ENCODE data around the gene UFD1. TPM values are rescaled to one million over a fixed set of nuclear protein-coding genes. Genes with fewer than 3 reads are reported as not detected.

UFD1 gene
- total RNA-seq, 6 donors from 2014 or later: 21.0 to 52.1 (median 29.1) TPM

DNA sequence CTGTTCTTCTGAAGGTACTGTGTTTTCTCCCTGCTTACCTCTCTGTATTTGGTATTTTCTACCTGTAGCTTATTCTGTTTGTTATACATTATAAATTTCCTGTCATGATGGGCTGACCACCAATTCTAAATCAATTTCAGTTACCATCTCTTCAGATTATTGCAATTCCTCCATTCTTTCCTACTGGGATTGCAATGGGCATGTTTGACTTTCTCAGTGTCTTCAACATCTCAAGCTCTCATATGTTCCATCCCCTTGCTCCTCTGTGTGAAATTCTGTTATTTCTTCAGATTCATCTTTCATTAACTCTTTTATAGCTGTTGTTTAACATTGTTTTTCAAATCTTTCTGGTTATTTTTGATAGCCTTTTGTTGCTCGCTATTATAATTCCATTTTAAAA lies 16.0 kb downstream of the UFD1 start:
- ATAC-seq (ENCODE audit: low FRiP score in 2 of 2) (no peak), DNase-seq (no peak)
- peaks cover 25 to 90% (median 68%) of the 10 kb centered on the region in 4 donors for H3K36me3 ChIP-seq
- no peaks in the 10 kb centered on the region for H3K27me3 ChIP-seq
- 100% methylated on average over 1 of the region's 1 CpG for WGBS, 2 donors
- H3K4me3 ChIP-seq: no peak overlapping the region
- no peaks in the 10 kb centered on the region for H3K4me1 ChIP-seq
- no peak overlapping the region for H3K27ac ChIP-seq
- no peaks in the 10 kb centered on the region for H3K9me3 ChIP-seq
- TF ChIP-seq POLR2AphosphoS5 (IDR thresholded peaks at IDR 0.05) (no peak), POLR2A (IDR thresholded peaks at IDR 0.05) (no peak), EP300 (IDR thresholded peaks at IDR 0.05) (no peak)
- TF ChIP-seq, protein P1, sequence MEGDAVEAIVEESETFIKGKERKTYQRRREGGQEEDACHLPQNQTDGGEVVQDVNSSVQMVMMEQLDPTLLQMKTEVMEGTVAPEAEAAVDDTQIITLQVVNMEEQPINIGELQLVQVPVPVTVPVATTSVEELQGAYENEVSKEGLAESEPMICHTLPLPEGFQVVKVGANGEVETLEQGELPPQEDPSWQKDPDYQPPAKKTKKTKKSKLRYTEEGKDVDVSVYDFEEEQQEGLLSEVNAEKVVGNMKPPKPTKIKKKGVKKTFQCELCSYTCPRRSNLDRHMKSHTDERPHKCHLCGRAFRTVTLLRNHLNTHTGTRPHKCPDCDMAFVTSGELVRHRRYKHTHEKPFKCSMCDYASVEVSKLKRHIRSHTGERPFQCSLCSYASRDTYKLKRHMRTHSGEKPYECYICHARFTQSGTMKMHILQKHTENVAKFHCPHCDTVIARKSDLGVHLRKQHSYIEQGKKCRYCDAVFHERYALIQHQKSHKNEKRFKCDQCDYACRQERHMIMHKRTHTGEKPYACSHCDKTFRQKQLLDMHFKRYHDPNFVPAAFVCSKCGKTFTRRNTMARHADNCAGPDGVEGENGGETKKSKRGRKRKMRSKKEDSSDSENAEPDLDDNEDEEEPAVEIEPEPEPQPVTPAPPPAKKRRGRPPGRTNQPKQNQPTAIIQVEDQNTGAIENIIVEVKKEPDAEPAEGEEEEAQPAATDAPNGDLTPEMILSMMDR (IDR thresholded peaks at IDR 0.05): no peak

DNA sequence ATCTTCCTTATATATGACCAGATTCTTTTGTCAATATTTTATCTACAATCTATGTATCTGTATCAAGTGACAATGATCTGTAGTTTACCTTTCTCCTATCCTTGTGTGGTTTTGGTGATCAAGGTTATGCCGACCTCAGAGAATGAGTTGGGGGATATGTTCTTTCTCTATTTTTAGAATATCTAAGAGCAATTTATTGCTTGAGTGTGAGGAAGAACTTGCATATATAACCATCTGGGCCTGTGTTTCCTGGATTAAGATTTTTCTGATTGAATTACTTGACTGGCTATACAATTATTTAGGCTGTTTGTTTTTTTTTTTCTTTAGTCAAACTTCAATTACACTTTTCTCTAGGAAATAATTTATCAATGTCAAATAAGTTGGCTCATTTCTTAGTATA lies 17.5 kb downstream of the UFD1 start:
- ATAC-seq (ENCODE audit: low FRiP score in 2 of 2): no peak
- no peak overlapping the region for H3K27ac ChIP-seq

DNA sequence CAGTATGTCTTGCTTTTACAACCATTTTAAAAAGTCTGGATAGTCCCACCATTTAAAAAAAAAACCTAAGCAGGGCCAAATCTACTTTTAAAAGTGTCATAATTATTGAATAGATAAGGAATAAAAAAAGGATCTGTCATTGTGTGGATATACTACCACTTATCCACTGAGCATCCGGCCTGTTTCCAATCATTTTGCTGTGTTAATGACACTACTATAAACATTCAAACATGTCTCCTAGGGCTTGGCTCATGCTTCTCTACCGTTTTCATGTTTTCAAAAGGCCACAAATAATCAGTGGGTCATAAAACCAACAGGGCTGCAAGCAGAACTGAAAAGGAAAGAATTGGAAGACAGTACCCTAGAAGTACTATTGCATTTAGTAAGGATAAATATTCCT lies 19.0 kb downstream of the UFD1 start:
- Histone ChIP-seq H3K36me3 (peaks cover 15 to 90% (median 64%) of the 10 kb centered on the region in 4 donors), H3K27ac (no peak overlapping the region), H3K9me3 (no peaks in the 10 kb centered on the region), H3K4me3 (no peak overlapping the region), H3K4me1 (no peaks in the 10 kb centered on the region), H3K27me3 (no peaks in the 10 kb centered on the region)
- ATAC-seq (ENCODE audit: low FRiP score in 2 of 2): no peak
- 87 to 92% methylated on average over 2 of the region's 2 CpGs for WGBS, 2 donors
- TF ChIP-seq, protein P1 (IDR thresholded peaks at IDR 0.05): no peak
- TF ChIP-seq EP300 (IDR thresholded peaks at IDR 0.05) (no peak), POLR2A (IDR thresholded peaks at IDR 0.05) (no peak), POLR2AphosphoS5 (IDR thresholded peaks at IDR 0.05) (no peak)
- DNase-seq: no peak

More for the DNA sequence above, 17.5 kb downstream of the UFD1 start:
- H3K36me3 ChIP-seq: peaks cover 12 to 90% (median 65%) of the 10 kb centered on the region in 4 donors
- WGBS, 2 donors: 90 to 96% methylated on average over 1 of the region's 1 CpG
- no peak for DNase-seq
- H3K9me3 ChIP-seq: no peaks in the 10 kb centered on the region
- H3K4me1 ChIP-seq: no peaks in the 10 kb centered on the region
- no peaks in the 10 kb centered on the region for H3K27me3 ChIP-seq
- TF ChIP-seq, protein P1 (IDR thresholded peaks at IDR 0.05): no peak
- no peak for TF ChIP-seq EP300 (IDR thresholded peaks at IDR 0.05)
- no peak for TF ChIP-seq POLR2AphosphoS5 (IDR thresholded peaks at IDR 0.05)
- TF ChIP-seq POLR2A (IDR thresholded peaks at IDR 0.05): no peak
- H3K4me3 ChIP-seq: no peak overlapping the region

DNA sequence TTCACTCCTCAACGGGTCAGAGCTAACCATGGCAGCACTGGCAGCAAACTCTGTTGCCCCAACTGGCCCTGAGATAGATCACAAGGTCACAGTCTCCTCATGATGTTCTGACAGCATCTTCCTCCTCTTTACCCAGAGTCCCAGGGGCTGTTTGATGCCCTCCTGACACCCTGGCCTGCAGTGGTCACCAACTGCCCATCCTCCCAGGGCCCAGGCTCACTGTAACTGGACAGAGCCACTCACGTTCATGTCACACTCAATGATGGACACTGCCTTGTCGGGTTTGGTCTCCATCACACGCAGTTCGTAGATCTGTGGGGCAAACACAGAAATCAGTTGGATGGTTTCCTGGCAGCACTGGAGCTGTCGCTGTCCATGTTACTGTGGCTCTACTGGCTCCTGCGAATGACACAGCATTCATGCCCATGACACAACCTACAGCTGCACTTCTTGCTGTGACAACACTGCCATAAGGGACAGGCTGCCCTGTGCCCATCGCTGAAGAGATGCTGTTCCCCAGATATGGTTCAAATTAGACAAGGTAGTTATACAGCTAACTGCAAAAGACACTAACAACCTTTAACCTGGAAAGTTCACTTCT lies 21.1 kb downstream of the UFD1 start:
- Histone ChIP-seq H3K27ac (no peak overlapping the region), H3K36me3 (peaks cover 20 to 90% (median 72%) of the 10 kb centered on the region in 4 donors), H3K4me3 (no peak overlapping the region), H3K4me1 (no peaks in the 10 kb centered on the region), H3K9me3 (no peaks in the 10 kb centered on the region), H3K27me3 (no peaks in the 10 kb centered on the region)
- 94% methylated on average over 8 of the region's 8 CpGs for WGBS, 2 donors
- ATAC-seq (ENCODE audit: low FRiP score in 2 of 2) (no peak), DNase-seq (peak in 1 of 2 donors; percentile 10)
- TF ChIP-seq, protein P1 (IDR thresholded peaks at IDR 0.05): no peak
- TF ChIP-seq EP300 (IDR thresholded peaks at IDR 0.05): no peak
- no peak for TF ChIP-seq POLR2AphosphoS5 (IDR thresholded peaks at IDR 0.05)
- no peak for TF ChIP-seq POLR2A (IDR thresholded peaks at IDR 0.05)

DNA sequence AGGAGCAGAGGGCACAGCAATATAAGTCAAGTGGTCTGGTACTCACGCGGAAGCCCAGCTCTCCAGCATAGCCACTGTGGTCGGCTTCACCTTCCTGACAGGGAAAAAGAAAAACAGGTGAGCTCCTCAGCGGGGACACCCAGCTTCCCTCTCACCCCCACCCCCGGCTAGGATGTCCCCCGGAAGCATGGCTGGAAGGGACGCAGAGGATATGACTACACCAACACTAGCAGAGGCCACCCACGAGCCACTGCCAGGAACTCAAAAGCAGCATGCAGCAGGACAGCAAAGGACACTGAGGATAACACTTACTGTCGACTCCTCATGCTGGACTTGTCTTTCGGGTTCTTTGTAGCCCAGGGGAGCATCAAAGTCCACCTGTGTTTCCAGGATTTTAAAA lies 22.5 kb downstream of the UFD1 start:
- Histone ChIP-seq H3K27me3 (no peaks in the 10 kb centered on the region), H3K4me1 (no peaks in the 10 kb centered on the region), H3K27ac (no peak overlapping the region), H3K36me3 (peaks cover 24 to 93% (median 78%) of the 10 kb centered on the region in 4 donors), H3K9me3 (no peaks in the 10 kb centered on the region), H3K4me3 (no peak overlapping the region)
- WGBS, 2 donors: 91 to 96% methylated on average over 10 of the region's 10 CpGs
- ATAC-seq (ENCODE audit: low FRiP score in 2 of 2) (no peak), DNase-seq (peak in 1 of 2 donors; percentile 6)
- TF ChIP-seq POLR2A (IDR thresholded peaks at IDR 0.05) (no peak), POLR2AphosphoS5 (IDR thresholded peaks at IDR 0.05) (no peak), EP300 (IDR thresholded peaks at IDR 0.05) (no peak)
- TF ChIP-seq, protein P1 (IDR thresholded peaks at IDR 0.05): no peak
